ENCODE data around the gene PSMD14.
"Not testable (repeated sequence)": the region's sequence is repeated elsewhere in the genome, so short reads cannot be mapped to it uniquely, and the experiment has no call there.

GRCh38 chr2:161280906-161281323 lies 27.3 kb upstream of the PSMD14 start:
- TF ChIP-seq POLR2AphosphoS5, CTCF, POLR2A, EP300 (IDR thresholded peaks at IDR 0.05): not testable (repeated sequence)

Measured in upper lobe of left lung (tissue), 4 donors.